Activated naive CD4-positive, alpha-beta T cell treated with anti-CD3 and anti-CD28 coated beads, Interleukin-2, amount 10 ng/mL, durations not matched to agents 7 days and 5 days (primary cell): ENCODE data around the gene HDAC7.

ENCODE experiments used
- CTCF ChIA-PET: fragments of 350-600 bp; sonication (Branson Sonifier 250); formaldehyde crosslinking; loops from one replicate; lab custom pipeline; 2021; ENCODE audit warnings: antibody characterized with exemption; lab: Charles Lee
- DNase-seq: peaks from one replicate; pipeline ENCODE4 v3.0.0-alpha.2; 2020
- H3K27ac Mint-ChIP-seq: one replicate; pipeline ENCODE4 v1.8.0; 2021; ENCODE audit warnings: mild to moderate bottlenecking, moderate library complexity, mixed read lengths
- H3K27me3 Mint-ChIP-seq: one replicate; pipeline ENCODE4 v1.8.0; 2021; ENCODE audit warnings: mild to moderate bottlenecking, mixed read lengths
- H3K36me3 Mint-ChIP-seq: one replicate; pipeline ENCODE4 v1.8.0; 2021; ENCODE audit warnings: mixed read lengths
- H3K4me1 Mint-ChIP-seq: one replicate; pipeline ENCODE4 v1.8.0; 2021; ENCODE audit warnings: mixed read lengths
- H3K4me3 Mint-ChIP-seq: one replicate; pipeline ENCODE4 v1.8.0; 2021; ENCODE audit warnings: mild to moderate bottlenecking, moderate library complexity, mixed read lengths
- H3K9me3 Mint-ChIP-seq: one replicate; pipeline ENCODE4 v1.8.0; 2021; ENCODE audit warnings: mixed read lengths

The HDAC7 gene

GRCh38 chr12:47757364-47757839, 62.3 kb downstream of the HDAC7 start:
- no peaks in the 10 kb centered on the region for H3K9me3 Mint-ChIP-seq
- no peak overlapping the region for H3K4me3 Mint-ChIP-seq

GRCh38 chr12:47755655-47756562, 63.8 kb downstream of the HDAC7 start:
- CTCF ChIA-PET, result interaction anchor here (0.7 to 11.1 kb wide), 13 partner anchors 11 to 427 kb away, joined by 3 to 207 read pairs (median 8); partner anchors contain the start of gene CCDC184
- Mint-ChIP-seq H3K9me3 (no peaks in the 10 kb centered on the region), H3K27ac (no peak overlapping the region), H3K4me1 (peaks cover 22% of the 10 kb centered on the region), H3K27me3 (peaks cover 64% of the 10 kb centered on the region), H3K36me3 (no peaks in the 10 kb centered on the region), H3K4me3 (no peak overlapping the region)
- no peak for DNase-seq

More at GRCh38 chr12:47757364-47757839, 62.3 kb downstream of the HDAC7 start:
- Mint-ChIP-seq H3K4me1 (peaks cover 22% of the 10 kb centered on the region), H3K27me3 (peaks cover 62% of the 10 kb centered on the region), H3K27ac (no peak overlapping the region), H3K36me3 (no peaks in the 10 kb centered on the region)
- DNase-seq, result no peak
- CTCF ChIA-PET, result interaction anchor here (0.8 to 11.1 kb wide), 10 partner anchors 10 to 81 kb away, joined by 3 to 207 read pairs (median 10); partner anchors contain the start of gene SLC48A1

- CTCF ChIA-PET, result interaction anchor here (0.6 to 11.1 kb wide), 9 partner anchors 10 to 428 kb away, joined by 3 to 207 read pairs (median 8); partner anchors contain the start of gene CCDC184
- no peaks in the 10 kb centered on the region for H3K36me3 Mint-ChIP-seq
- DNase-seq, result no peak
- H3K4me1 Mint-ChIP-seq, result peaks cover 22% of the 10 kb centered on the region
- H3K9me3 Mint-ChIP-seq, result no peaks in the 10 kb centered on the region
- H3K4me3 Mint-ChIP-seq, result no peak overlapping the region
- H3K27ac Mint-ChIP-seq, result no peak overlapping the region
- peaks cover 63% of the 10 kb centered on the region for H3K27me3 Mint-ChIP-seq
Observed at GRCh38 chr12:47754881-47755280, 64.8 kb downstream of the HDAC7 start.

GRCh38 chr12:47754126-47754525, 65.6 kb downstream of the HDAC7 start:
- CTCF ChIA-PET, result interaction anchor here (0.7 to 11.1 kb wide), 6 partner anchors 9 to 429 kb away, joined by 3 to 207 read pairs (median 16); partner anchors contain the start of gene CCDC184
- H3K4me1 Mint-ChIP-seq, result peaks cover 21% of the 10 kb centered on the region
- peaks cover 61% of the 10 kb centered on the region for H3K27me3 Mint-ChIP-seq
- no peaks in the 10 kb centered on the region for H3K36me3 Mint-ChIP-seq
- H3K4me3 Mint-ChIP-seq, result no peak overlapping the region
- H3K9me3 Mint-ChIP-seq, result no peaks in the 10 kb centered on the region
- no peak overlapping the region for H3K27ac Mint-ChIP-seq
- DNase-seq, result no peak

GRCh38 chr12:47753021-47754001, 66.4 kb downstream of the HDAC7 start:
- Mint-ChIP-seq H3K9me3 (no peaks in the 10 kb centered on the region), H3K36me3 (no peaks in the 10 kb centered on the region), H3K27ac (no peak overlapping the region), H3K27me3 (peaks cover 59% of the 10 kb centered on the region), H3K4me3 (no peak overlapping the region), H3K4me1 (peaks cover 16% of the 10 kb centered on the region)
- no peak for DNase-seq
- CTCF ChIA-PET, result interaction anchor here (0.7 to 11.1 kb wide), 5 partner anchors 9 to 85 kb away, joined by 3 to 207 read pairs (median 22); no protein-coding TSS in a partner anchor

- Mint-ChIP-seq H3K9me3 (no peaks in the 10 kb centered on the region), H3K4me3 (no peak overlapping the region), H3K4me1 (peaks cover 14% of the 10 kb centered on the region), H3K36me3 (no peaks in the 10 kb centered on the region), H3K27ac (no peak overlapping the region), H3K27me3 (peaks cover 54% of the 10 kb centered on the region)
- CTCF ChIA-PET, result interaction anchor here (0.6 to 11.1 kb wide), 3 partner anchors 8 to 86 kb away, joined by 3 to 207 read pairs (median 4); no protein-coding TSS in a partner anchor
- no peak for DNase-seq
Observed at GRCh38 chr12:47752552-47752951, 67.2 kb downstream of the HDAC7 start.

- H3K4me3 Mint-ChIP-seq, result no peak overlapping the region
- no peaks in the 10 kb centered on the region for H3K36me3 Mint-ChIP-seq
- no peak overlapping the region for H3K27ac Mint-ChIP-seq
- H3K4me1 Mint-ChIP-seq, result peaks cover 14% of the 10 kb centered on the region
- no peaks in the 10 kb centered on the region for H3K9me3 Mint-ChIP-seq
- CTCF ChIA-PET, result interaction anchor here (0.6 to 11.1 kb wide), 2 partner anchors 7 to 14 kb away, joined by 3 to 207 read pairs; no protein-coding TSS in a partner anchor
- no peak for DNase-seq
- peaks cover 50% of the 10 kb centered on the region for H3K27me3 Mint-ChIP-seq
Observed at GRCh38 chr12:47752121-47752520, 67.6 kb downstream of the HDAC7 start.

- Mint-ChIP-seq H3K36me3 (no peaks in the 10 kb centered on the region), H3K4me3 (no peak overlapping the region), H3K27me3 (peaks cover 49% of the 10 kb centered on the region), H3K9me3 (no peaks in the 10 kb centered on the region), H3K27ac (no peak overlapping the region), H3K4me1 (peaks cover 14% of the 10 kb centered on the region)
- DNase-seq, result no peak
- CTCF ChIA-PET, result interaction anchor here (0.7 to 11.1 kb wide), 3 partner anchors 7 to 16 kb away, joined by 4 to 207 read pairs (median 4); no protein-coding TSS in a partner anchor
Observed at GRCh38 chr12:47751561-47751960, 68.1 kb downstream of the HDAC7 start.

GRCh38 chr12:47750916-47751470, 68.7 kb downstream of the HDAC7 start:
- Mint-ChIP-seq H3K4me3 (no peak overlapping the region), H3K27ac (no peak overlapping the region), H3K27me3 (peaks cover 50% of the 10 kb centered on the region), H3K36me3 (no peaks in the 10 kb centered on the region), H3K4me1 (peaks cover 12% of the 10 kb centered on the region), H3K9me3 (no peaks in the 10 kb centered on the region)
- no peak for DNase-seq
- CTCF ChIA-PET, result interaction anchor here (0.7 to 11.1 kb wide), 4 partner anchors 6 to 17 kb away, joined by 3 to 207 read pairs (median 4); no protein-coding TSS in a partner anchor

GRCh38 chr12:47750229-47750798, 69.4 kb downstream of the HDAC7 start:
- CTCF ChIA-PET, result interaction anchor here (0.8 to 11.1 kb wide), 2 partner anchors 6 to 17 kb away, joined by 3 to 207 read pairs; no protein-coding TSS in a partner anchor
- Mint-ChIP-seq H3K27me3 (peaks cover 50% of the 10 kb centered on the region), H3K4me1 (peaks cover 6% of the 10 kb centered on the region), H3K36me3 (no peaks in the 10 kb centered on the region), H3K4me3 (no peak overlapping the region), H3K9me3 (no peaks in the 10 kb centered on the region), H3K27ac (no peak overlapping the region)
- DNase-seq, result no peak

- CTCF ChIA-PET, result interaction anchor here (9.8 to 14.2 kb wide), 3 partner anchors 7 to 90 kb away, joined by 207 to 597 read pairs (median 544); partner anchors contain the start of genes RAPGEF3 and SLC48A1
- H3K27ac Mint-ChIP-seq, result no peak overlapping the region
Observed at GRCh38 chr12:47748899-47749298, 70.8 kb downstream of the HDAC7 start.

GRCh38 chr12:47748507-47748828, 71.2 kb downstream of the HDAC7 start:
- peaks cover 67% of the 10 kb centered on the region for H3K27me3 Mint-ChIP-seq
- no peak overlapping the region for H3K27ac Mint-ChIP-seq
- CTCF ChIA-PET, result interaction anchor here (9.8 to 14.2 kb wide), 3 partner anchors 7 to 90 kb away, joined by 207 to 597 read pairs (median 544); partner anchors contain the start of genes RAPGEF3 and SLC48A1
- H3K36me3 Mint-ChIP-seq, result no peaks in the 10 kb centered on the region
- no peaks in the 10 kb centered on the region for H3K4me1 Mint-ChIP-seq
- no peak overlapping the region for H3K4me3 Mint-ChIP-seq
- no peak for DNase-seq
- H3K9me3 Mint-ChIP-seq, result no peaks in the 10 kb centered on the region

More at GRCh38 chr12:47748899-47749298, 70.8 kb downstream of the HDAC7 start:
- H3K27me3 Mint-ChIP-seq, result peaks cover 63% of the 10 kb centered on the region
- H3K4me1 Mint-ChIP-seq, result no peaks in the 10 kb centered on the region
- no peaks in the 10 kb centered on the region for H3K9me3 Mint-ChIP-seq
- DNase-seq, result no peak
- no peak overlapping the region for H3K4me3 Mint-ChIP-seq
- H3K36me3 Mint-ChIP-seq, result no peaks in the 10 kb centered on the region
